BLaER1 (cell line): ENCODE results near the gene UMAD1.
"Not testable (repeated sequence)": the region's sequence is repeated elsewhere in the genome, so short reads cannot be mapped to it uniquely, and the experiment has no call there.

Experiments
- H3K27ac ChIP-seq: shearing (Covaris generic); formaldehyde crosslinking; 2 replicates; pipeline ENCODE4 v1.8.1; 2022
- H3K27me3 ChIP-seq: shearing (Covaris generic); formaldehyde crosslinking; 2 replicates; pipeline ENCODE4 v1.8.1; 2022
- H3K36me3 ChIP-seq: shearing (Covaris generic); formaldehyde crosslinking; 2 replicates; pipeline ENCODE4 v1.8.1; 2022
- H3K4me1 ChIP-seq: shearing (Covaris generic); formaldehyde crosslinking; 2 replicates; pipeline ENCODE4 v1.8.1; 2022
- H3K4me2 ChIP-seq: shearing (Covaris generic); formaldehyde crosslinking; 2 replicates; pipeline ENCODE4 v1.8.1; 2022
- H3K4me3 ChIP-seq: shearing (Covaris generic); formaldehyde crosslinking; 2 replicates; pipeline ENCODE4 v1.8.1; 2022
- H3K9ac ChIP-seq: shearing (Covaris generic); formaldehyde crosslinking; 2 replicates; pipeline ENCODE4 v1.8.1; 2022
- H3K9me3 ChIP-seq: shearing (Covaris generic); formaldehyde crosslinking; 2 replicates; pipeline ENCODE4 v1.8.1; 2022
- H4K20me1 ChIP-seq: shearing (Covaris generic); formaldehyde crosslinking; 2 replicates; pipeline ENCODE4 v1.8.1; 2022
- Cebpa-rat ChIP-seq: shearing (Covaris generic); IDR thresholded peaks from 2 replicates; pipeline ENCODE4 v1.8.1; 2022

The UMAD1 gene

DNA sequence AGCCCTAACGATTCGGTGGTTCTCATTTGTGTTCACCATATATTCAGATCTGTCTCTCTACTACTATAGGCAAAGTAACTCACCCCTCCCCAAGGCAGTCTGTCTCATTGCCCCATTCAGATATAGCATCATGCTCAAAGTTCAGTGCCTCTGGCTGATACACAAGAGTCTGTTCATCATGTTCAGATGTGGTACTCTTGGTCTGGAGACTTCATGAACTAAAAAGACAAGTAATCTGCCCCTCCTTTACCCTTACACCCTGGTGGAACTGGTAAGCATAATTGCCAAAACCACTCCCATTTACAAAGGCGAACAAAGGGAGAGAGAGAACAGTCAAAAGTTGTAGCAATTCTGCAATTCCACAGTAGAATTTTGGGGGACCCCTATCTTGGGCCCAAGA is 29.9 kb downstream of the UMAD1 start:
- H3K4me2 ChIP-seq: no peak overlapping the region
- no peaks in the 10 kb centered on the region for H3K27me3 ChIP-seq
- peaks cover 4% of the 10 kb centered on the region; the same call in 1 of the 2 replicates for H3K36me3 ChIP-seq
- no peak overlapping the region for H3K27ac ChIP-seq
- no peaks in the 10 kb centered on the region; the same call in 1 of the 2 replicates for H3K9me3 ChIP-seq
- no peaks in the 10 kb centered on the region for H4K20me1 ChIP-seq
- no peak overlapping the region for H3K4me3 ChIP-seq
- H3K9ac ChIP-seq: no peak overlapping the region
- TF ChIP-seq Cebpa-rat: no peak
- no peaks in the 10 kb centered on the region for H3K4me1 ChIP-seq

DNA sequence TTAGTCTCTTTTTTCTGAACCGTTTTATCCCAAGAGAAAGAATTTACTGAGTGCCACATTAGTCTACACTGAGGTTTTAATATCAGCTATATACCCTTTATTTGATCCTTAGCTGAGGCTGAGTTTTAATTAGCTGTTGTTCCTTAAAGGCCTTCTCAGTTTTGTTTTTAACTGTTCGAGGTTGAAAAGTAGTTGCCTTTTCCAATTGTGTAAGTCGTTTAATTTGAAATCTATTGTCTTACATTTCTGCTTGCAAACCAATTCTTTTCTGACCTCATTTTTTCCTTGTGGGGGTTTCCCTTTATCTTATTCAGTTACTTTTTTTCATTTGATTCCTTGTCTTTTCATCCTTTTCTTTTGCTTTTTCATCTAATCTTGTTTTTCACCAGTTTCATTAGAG is 30.8 kb downstream of the UMAD1 start:
- Histone ChIP-seq H3K36me3 (peaks cover 10% of the 10 kb centered on the region; the same call in 1 of the 2 replicates), H3K9ac (no peak overlapping the region), H3K4me2 (no peak overlapping the region), H3K4me3 (no peak overlapping the region), H3K9me3 (no peaks in the 10 kb centered on the region; the same call in 1 of the 2 replicates), H3K27ac (no peak overlapping the region), H3K4me1 (no peaks in the 10 kb centered on the region), H3K27me3 (no peaks in the 10 kb centered on the region), H4K20me1 (no peaks in the 10 kb centered on the region)
- no peak for TF ChIP-seq Cebpa-rat

DNA sequence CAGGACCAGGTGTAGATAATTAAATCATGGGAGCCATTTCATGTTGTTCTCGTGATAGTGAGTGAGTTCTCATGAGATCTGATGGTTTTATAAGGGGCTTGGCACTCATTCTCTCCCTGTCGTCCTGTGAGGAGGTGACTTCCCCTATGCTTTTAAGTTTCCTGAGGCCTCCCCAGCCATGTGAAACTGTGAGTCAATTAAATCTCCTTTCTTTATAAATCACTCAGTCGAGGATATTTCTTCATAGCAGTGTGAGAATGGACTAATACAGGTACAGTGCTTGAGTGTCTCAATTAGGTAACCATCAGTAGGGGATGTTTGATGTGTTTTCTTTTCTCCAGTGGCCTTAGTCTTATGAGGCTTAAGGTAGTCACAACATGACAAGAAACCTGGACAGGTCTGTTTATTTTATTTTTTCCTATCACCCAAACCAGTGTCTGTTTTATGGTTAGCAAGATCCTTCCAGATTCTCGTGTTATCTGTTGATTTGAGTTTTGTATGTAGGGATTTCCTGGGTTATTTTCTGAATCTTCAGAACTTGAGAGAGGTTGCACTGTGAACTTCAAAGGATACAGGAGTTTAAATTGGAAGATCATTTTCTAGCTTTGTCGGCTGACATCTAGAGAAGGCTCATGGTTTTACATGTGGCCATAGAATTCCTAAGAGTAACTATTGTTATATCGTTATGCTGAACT is 32.1 kb downstream of the UMAD1 start:
- no peak for TF ChIP-seq Cebpa-rat
- no peaks in the 10 kb centered on the region for H3K27me3 ChIP-seq
- H3K36me3 ChIP-seq: peaks cover 10% of the 10 kb centered on the region; the same call in 1 of the 2 replicates
- H3K4me2 ChIP-seq: no peak overlapping the region
- H3K9me3 ChIP-seq: peaks cover 4% of the 10 kb centered on the region; the same call in 1 of the 2 replicates
- H3K9ac ChIP-seq: no peak overlapping the region
- no peak overlapping the region for H3K27ac ChIP-seq
- no peak overlapping the region for H3K4me3 ChIP-seq
- H3K4me1 ChIP-seq: no peaks in the 10 kb centered on the region
- no peaks in the 10 kb centered on the region for H4K20me1 ChIP-seq

DNA sequence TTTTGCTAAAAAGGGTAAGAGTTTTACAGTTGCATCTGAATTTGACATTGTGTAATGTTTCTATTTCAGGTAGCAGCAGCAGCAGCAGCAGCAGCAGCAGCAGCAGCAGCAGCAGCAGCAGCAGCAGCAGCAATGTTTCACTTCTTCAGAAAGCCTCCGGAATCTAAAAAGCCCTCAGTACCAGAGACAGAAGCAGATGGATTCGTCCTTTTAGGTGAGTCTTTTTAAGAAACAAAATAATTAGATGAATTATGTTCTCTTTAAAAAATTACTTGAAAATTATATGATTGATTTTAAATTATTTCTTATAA is 32.6 kb downstream of the UMAD1 start:
- Histone ChIP-seq H3K27me3 (no peaks in the 10 kb centered on the region), H3K36me3 (peaks cover 13% of the 10 kb centered on the region), H3K4me2 (no peak overlapping the region), H3K9ac (no peak overlapping the region), H3K4me1 (no peaks in the 10 kb centered on the region), H3K4me3 (no peak overlapping the region), H3K27ac (no peak overlapping the region), H3K9me3 (peaks cover 6% of the 10 kb centered on the region; the same call in 1 of the 2 replicates), H4K20me1 (no peaks in the 10 kb centered on the region)
- no peak for TF ChIP-seq Cebpa-rat

DNA sequence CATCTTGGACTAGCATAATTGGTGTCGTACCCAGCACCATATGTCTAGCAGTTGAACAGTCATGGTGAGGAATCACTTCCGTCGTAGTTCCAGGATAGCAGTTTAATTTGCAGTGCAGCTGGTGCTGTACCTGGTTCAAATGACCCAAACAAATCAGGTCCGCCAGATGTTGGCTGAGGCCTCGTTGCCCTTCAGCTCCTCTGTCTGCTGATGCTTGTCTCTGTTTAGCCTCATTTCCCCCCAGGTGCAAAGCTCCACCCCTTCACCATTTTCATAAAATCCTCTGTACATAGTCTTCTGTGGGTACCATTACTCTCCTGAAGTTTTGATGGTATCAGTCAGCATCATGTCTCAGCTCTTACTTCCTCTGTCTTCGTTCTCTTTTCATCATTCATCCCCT is 35.1 kb downstream of the UMAD1 start:
- TF ChIP-seq Cebpa-rat: no peak
- Histone ChIP-seq H3K36me3 (peaks cover 13% of the 10 kb centered on the region), H3K27me3 (no peaks in the 10 kb centered on the region), H3K4me2 (no peak overlapping the region), H3K9me3 (peaks cover 6% of the 10 kb centered on the region; the same call in 1 of the 2 replicates), H3K4me3 (no peak overlapping the region), H4K20me1 (no peaks in the 10 kb centered on the region), H3K9ac (no peak overlapping the region), H3K27ac (no peak overlapping the region), H3K4me1 (no peaks in the 10 kb centered on the region)

DNA sequence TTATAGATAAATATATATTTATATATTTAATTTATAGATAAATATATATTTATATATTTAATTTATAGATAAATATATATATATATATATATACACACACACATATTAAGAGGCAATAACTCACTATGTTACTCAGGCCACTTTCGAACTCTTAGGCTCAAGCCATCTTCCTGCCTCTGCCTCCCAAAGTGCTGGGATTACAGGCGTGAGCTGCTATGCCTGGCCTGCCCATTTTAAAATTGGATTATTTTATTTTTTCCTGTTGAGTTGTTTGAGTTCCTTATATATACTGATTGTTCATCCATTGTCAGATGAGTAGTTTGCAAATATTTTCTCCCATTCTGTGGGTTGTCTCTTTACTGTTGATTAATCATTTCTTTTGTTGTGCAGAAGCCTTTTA is 39.1 kb downstream of the UMAD1 start:
- not testable (repeated sequence) for H3K4me3 ChIP-seq, H3K9me3 ChIP-seq, H3K9ac ChIP-seq, H4K20me1 ChIP-seq, H3K4me2 ChIP-seq, H3K4me1 ChIP-seq, H3K27me3 ChIP-seq, H3K27ac ChIP-seq
- peaks cover 13% of the 10 kb centered on the region for H3K36me3 ChIP-seq

DNA sequence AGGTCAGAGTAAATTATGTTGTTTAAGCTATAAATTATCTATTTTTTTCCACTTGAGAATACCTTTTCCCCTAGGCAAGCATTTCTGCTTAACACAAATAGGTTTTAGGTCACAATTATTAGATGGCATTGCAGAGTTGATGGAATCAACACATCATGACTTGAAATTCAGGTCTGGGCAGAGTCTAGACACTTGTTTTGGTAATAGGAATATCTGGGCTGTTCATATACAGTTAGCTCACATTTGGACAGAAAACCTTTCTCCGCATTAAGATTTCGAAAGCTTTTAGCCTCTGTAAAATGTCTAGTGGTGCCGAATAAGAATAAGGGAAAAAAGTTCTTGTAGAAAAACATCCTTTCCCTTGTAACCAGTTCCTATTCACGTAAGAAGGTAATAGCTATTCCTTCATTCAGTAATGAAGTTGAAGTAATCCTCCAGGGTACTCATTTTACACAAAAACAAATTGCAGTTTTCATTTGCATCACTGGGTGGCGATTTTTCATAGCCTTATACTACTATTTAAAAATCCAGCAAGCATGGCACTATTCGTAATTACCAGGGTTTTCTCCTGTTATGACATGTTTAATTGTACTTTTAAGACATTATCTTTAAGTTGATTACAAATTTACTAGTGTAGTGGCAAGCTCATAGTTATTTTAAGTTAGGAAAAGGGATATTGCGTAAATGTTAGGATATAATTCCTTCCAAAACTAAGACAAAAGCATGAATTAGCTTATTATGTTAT is 40.8 kb downstream of the UMAD1 start:
- Histone ChIP-seq H3K36me3 (peaks cover 3% of the 10 kb centered on the region; the same call in 1 of the 2 replicates), H3K27ac (peak overlapping the region; percentile 51), H3K4me2 (no peak overlapping the region), H3K4me1 (0 out of 2 replicates have a peak, but pooled peaks cover 7% of the 10 kb centered on the region), H3K9me3 (peaks cover 6% of the 10 kb centered on the region; the same call in 1 of the 2 replicates), H3K27me3 (no peaks in the 10 kb centered on the region), H3K9ac (no peak overlapping the region), H4K20me1 (no peaks in the 10 kb centered on the region), H3K4me3 (no peak overlapping the region)
- no peak for TF ChIP-seq Cebpa-rat

DNA sequence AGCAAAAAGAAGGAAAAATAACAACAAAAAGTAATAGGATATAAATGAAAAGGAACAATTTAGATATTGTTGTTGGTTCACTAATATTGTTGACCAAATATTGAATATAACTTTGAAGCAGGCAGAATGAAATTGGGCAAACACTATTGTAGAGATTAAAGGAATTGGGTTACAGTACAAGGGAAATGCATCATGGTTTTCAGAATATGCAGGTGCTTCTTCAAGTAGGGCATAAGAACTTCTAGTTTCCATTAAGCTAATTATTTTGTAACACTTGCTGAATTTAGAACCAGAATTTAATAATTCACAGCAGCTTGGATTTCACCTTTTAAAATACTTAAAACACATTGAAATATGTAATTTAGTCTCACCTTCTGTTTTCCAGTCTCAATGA is 41.4 kb downstream of the UMAD1 start:
- H3K4me2 ChIP-seq: no peak overlapping the region
- no peak for TF ChIP-seq Cebpa-rat
- no peak overlapping the region for H3K27ac ChIP-seq
- H4K20me1 ChIP-seq: no peaks in the 10 kb centered on the region
- H3K4me1 ChIP-seq: 0 out of 2 replicates have a peak, but pooled peaks cover 7% of the 10 kb centered on the region
- H3K27me3 ChIP-seq: no peaks in the 10 kb centered on the region
- no peak overlapping the region for H3K4me3 ChIP-seq
- H3K9ac ChIP-seq: no peak overlapping the region
- H3K36me3 ChIP-seq: peaks cover 3% of the 10 kb centered on the region; the same call in 1 of the 2 replicates
- peaks cover 6% of the 10 kb centered on the region; the same call in 1 of the 2 replicates for H3K9me3 ChIP-seq

DNA sequence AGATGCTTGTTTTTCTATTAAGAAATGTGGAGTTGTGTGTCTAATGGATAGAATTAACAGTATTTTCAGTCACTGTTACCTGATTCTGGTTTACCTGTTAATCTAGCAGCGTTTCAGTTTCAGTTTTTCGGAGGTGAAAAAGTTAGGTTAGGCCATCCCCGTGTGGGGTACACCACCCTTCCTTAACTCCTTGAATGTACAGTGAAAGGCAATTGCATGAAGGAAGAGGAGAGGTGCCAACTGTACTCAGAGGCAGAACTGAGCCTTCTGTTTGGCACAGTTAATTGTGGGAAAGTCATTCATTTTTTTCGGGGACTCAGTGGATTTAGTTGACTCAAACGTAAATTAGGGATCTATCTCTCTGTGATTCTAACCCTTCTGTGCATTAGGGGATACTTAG is 42.3 kb downstream of the UMAD1 start:
- TF ChIP-seq Cebpa-rat: no peak
- H3K4me1 ChIP-seq: peaks cover 11% of the 10 kb centered on the region
- no peak overlapping the region for H3K4me3 ChIP-seq
- H3K36me3 ChIP-seq: peaks cover 2% of the 10 kb centered on the region; the same call in 1 of the 2 replicates
- H3K9me3 ChIP-seq: 0 out of 2 replicates have a peak, but pooled peaks cover under 1% of the 10 kb centered on the region
- H3K27me3 ChIP-seq: no peaks in the 10 kb centered on the region
- no peak overlapping the region for H3K4me2 ChIP-seq
- no peak overlapping the region for H3K27ac ChIP-seq
- H4K20me1 ChIP-seq: no peaks in the 10 kb centered on the region
- no peak overlapping the region for H3K9ac ChIP-seq

DNA sequence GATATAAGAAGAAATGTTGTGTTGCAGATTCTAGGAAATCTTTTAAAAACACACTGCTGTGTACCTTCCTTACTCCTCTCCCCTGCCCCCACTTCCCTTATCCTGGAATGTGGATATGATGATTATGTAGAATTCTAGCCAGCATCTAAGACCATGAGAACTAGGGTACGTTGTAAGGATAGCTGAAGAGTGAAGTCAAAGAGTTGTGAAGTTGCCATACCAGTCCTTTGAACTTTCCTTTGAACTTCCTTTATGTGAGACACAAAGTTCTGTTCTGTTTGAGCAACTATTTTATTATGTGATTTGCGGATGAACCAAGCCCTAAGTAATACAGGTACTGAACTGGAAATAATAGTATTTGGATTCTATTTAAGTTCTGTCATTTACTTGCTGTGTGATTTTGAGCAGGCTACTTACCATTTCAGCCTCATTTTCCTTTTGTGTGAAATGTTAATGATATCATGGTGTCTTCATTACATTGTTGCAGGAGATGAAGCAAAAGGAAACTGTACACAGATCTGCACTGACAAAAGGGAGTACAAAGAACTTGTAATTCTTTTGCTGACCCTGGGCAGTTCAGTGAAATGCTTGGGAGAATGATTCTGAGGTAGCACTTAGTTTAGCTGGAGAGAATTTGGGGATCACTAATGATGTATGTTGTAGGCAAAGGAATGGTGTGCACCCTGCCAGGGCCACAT is 46.4 kb downstream of the UMAD1 start:
- Histone ChIP-seq H4K20me1 (no peaks in the 10 kb centered on the region), H3K27me3 (no peaks in the 10 kb centered on the region), H3K9ac (no peak overlapping the region), H3K4me1 (peaks cover 10% of the 10 kb centered on the region), H3K4me2 (no peak overlapping the region), H3K9me3 (no peaks in the 10 kb centered on the region), H3K36me3 (no peaks in the 10 kb centered on the region), H3K4me3 (no peak overlapping the region), H3K27ac (no peak overlapping the region)
- TF ChIP-seq Cebpa-rat: no peak
